NCI-H82 (cell line): ENCODE results near the gene CDC42EP4.
"Not testable (repeated sequence)": the region's sequence is repeated elsewhere in the genome, so short reads cannot be mapped to it uniquely, and the experiment has no call there.

Source experiments
- DNase-seq: peaks from one replicate; lab custom pipeline; 2025; lab: John Stamatoyannopoulos, UW

The CDC42EP4 gene

GRCh38 chr17:73343168-73343634, 31.4 kb upstream of the CDC42EP4 start:
- DNase-seq = peak; percentile 99

- DNase-seq = peak; percentile 96
Measured at GRCh38 chr17:73342541-73343167, 30.9 kb upstream of the CDC42EP4 start.

- peak; percentile 98 for DNase-seq
Measured at GRCh38 chr17:73342050-73342522, 30.3 kb upstream of the CDC42EP4 start.

GRCh38 chr17:73341350-73342049, 29.7 kb upstream of the CDC42EP4 start:
- peak; percentile 63 for DNase-seq

- peak; percentile 92 for DNase-seq
Measured at GRCh38 chr17:73340093-73340596, 28.3 kb upstream of the CDC42EP4 start.

GRCh38 chr17:73338566-73339197, 26.9 kb upstream of the CDC42EP4 start:
- no peak for DNase-seq

GRCh38 chr17:73338050-73338521, 26.3 kb upstream of the CDC42EP4 start:
- no peak for DNase-seq

- no peak for DNase-seq
Measured at GRCh38 chr17:73337330-73337710, 25.5 kb upstream of the CDC42EP4 start.

GRCh38 chr17:73336408-73337329, 24.9 kb upstream of the CDC42EP4 start:
- DNase-seq = peak; percentile 64

GRCh38 chr17:73335591-73336407, 24.0 kb upstream of the CDC42EP4 start:
- DNase-seq = no peak

- no peak for DNase-seq
Measured at GRCh38 chr17:73334771-73335513, 23.1 kb upstream of the CDC42EP4 start.

GRCh38 chr17:73333445-73333844, 21.6 kb upstream of the CDC42EP4 start:
- DNase-seq = not testable (repeated sequence)

- no peak for DNase-seq
Measured at GRCh38 chr17:73331060-73331459, 19.3 kb upstream of the CDC42EP4 start.

- peak; percentile 55 for DNase-seq
Measured at GRCh38 chr17:73327676-73328075, 15.9 kb upstream of the CDC42EP4 start.

- DNase-seq = no peak
Measured at GRCh38 chr17:73325527-73325842, 13.7 kb upstream of the CDC42EP4 start.

GRCh38 chr17:73324711-73325526, 13.1 kb upstream of the CDC42EP4 start:
- DNase-seq = no peak

- DNase-seq = no peak
Measured at GRCh38 chr17:73324160-73324475, 12.3 kb upstream of the CDC42EP4 start.

GRCh38 chr17:73323409-73324159, 11.8 kb upstream of the CDC42EP4 start:
- no peak for DNase-seq
